ENCODE measurements around the gene EDC4. TPM values are rescaled to one million over a fixed set of nuclear protein-coding genes. Genes with fewer than 3 reads are reported as not detected.
A peak's percentile ranks its signal among the peaks of the same experiment; 100 is the strongest.

EDC4 gene
- total and polyA plus RNA-seq, 2 of the 8 experiments (the other 6 are each of a cell fraction or from before 2014, with no cell fraction given): 58.5 to 72.7 TPM

GRCh38 chr16:67874372-67874771 lies 1.5 kb downstream of the EDC4 start:
- H3K9ac ChIP-seq (replicated peaks in 1 of 4; ENCODE audit: extremely low read depth in 1 of 4, low read depth in 3 of 4, low read length in 3 of 4): 0 out of 7 replicates have a peak overlapping the region, but pooled peaks of 1 of the 4 experiments have one; percentile 26
- H3K4me3 ChIP-seq (ENCODE audit: extremely low read depth in 1 of 4, insufficient read depth in 2 of 4, low read depth in 3 of 4, low read length in 4 of 4): peak overlapping the region in 1 of 4 experiments; percentile 91; a peak in 1 of 8 replicates
- peaks cover 0 to 7% (median 3%) of the 10 kb centered on the region in 4 experiments; a peak in 3 of 7 replicates for H3K4me1 ChIP-seq (replicated peaks in 1 of 4; ENCODE audit: control insufficient read depth in 3 of 4, insufficient read depth in 4 of 4, low read length in 3 of 4)
- no peak overlapping the region for H3K23ac ChIP-seq (ENCODE audit: insufficient read length)
- peaks cover 16 to 47% (median 32%) of the 10 kb centered on the region in 4 experiments for H3K36me3 ChIP-seq (ENCODE audit: control insufficient read depth in 2 of 4, insufficient read depth in 4 of 4, low read length in 3 of 4)
- H4K20me1 ChIP-seq (replicated peaks in 1 of 2; ENCODE audit: control insufficient read depth in 1 of 2, insufficient read depth in 2 of 2, low read length in 2 of 2): peaks cover 3 to 14% of the 10 kb centered on the region in 2 experiments
- H3K9me3 ChIP-seq (ENCODE audit: insufficient read depth in 2 of 2, low read depth in 1 of 2, low read length in 1 of 2): no peaks in the 10 kb centered on the region
- WGBS, 2 experiments (ENCODE audit: extremely low coverage in 1 of 2, insufficient coverage in 1 of 2, insufficient read length in 1 of 2, insufficient replicate concordance in 2 of 2, low coverage in 1 of 2, low lambda C conversion rate in 2 of 2, missing lambda C conversion rate in 1 of 2): 96% methylated on average over 3 of the region's 3 CpGs; no CpG with 5 or more reads in 1 of the 2 experiments
- ChIA-PET POLR2A (ENCODE audit: partially characterized antibody) (interaction anchor here (1.1 to 2.7 kb wide), 6 partner anchors 9 to 61 kb away, joined by 3 to 19 read pairs (median 8); partner anchors contain the start of genes CENPT, NUTF2 and PSKH1), CTCF (ENCODE audit: partially characterized antibody) (interaction anchor here (0.7 to 21.8 kb wide), 10 partner anchors 9 to 207 kb away, joined by 3 to 623 read pairs (median 4); partner anchors contain the start of genes CTRL, LCAT, NRN1L and PSMB10)
- H3K23me2 ChIP-seq (ENCODE audit: low read depth, low read length): peaks cover 2% of the 10 kb centered on the region; the same call in 1 of the 2 replicates
- no peak overlapping the region for H2BK15ac ChIP-seq (ENCODE audit: low read length)
- H4K91ac ChIP-seq (replicated peaks; ENCODE audit: insufficient read length, low read length): no peak overlapping the region
- no peak overlapping the region for H2BK20ac ChIP-seq (ENCODE audit: low read length)
- no peak overlapping the region for H3K4ac ChIP-seq (replicated peaks; ENCODE audit: insufficient read length, low read depth, low read length)
- H2BK120ac ChIP-seq (replicated peaks; ENCODE audit: low read depth, low read length): no peak overlapping the region
- H3K4me2 ChIP-seq (ENCODE audit: insufficient read depth in 1 of 2, low read depth in 2 of 2, low read length in 2 of 2): peak overlapping the region; percentile 89 to 95; a peak in 3 of 4 replicates
- H4K5ac ChIP-seq (ENCODE audit: insufficient read length, low read depth, low read length): no peak overlapping the region
- H2AK5ac ChIP-seq (ENCODE audit: low read depth, low read length): no peak overlapping the region
- no peak overlapping the region for H3K56ac ChIP-seq (replicated peaks; ENCODE audit: insufficient read length, low read depth, low read length)
- FAIRE-seq (no peak), DNase-seq (ENCODE audit: low read depth in 1 of 2, low spot score in 2 of 2) (no peak)
- no peak overlapping the region for H3K14ac ChIP-seq (ENCODE audit: insufficient read length)
- no peak overlapping the region for H2AFZ ChIP-seq (ENCODE audit: low read length)
- H2BK12ac ChIP-seq (ENCODE audit: low read depth, low read length): no peak overlapping the region
- no peak overlapping the region for H3K18ac ChIP-seq (ENCODE audit: extremely low read depth, low read length)
- H3K27me3 ChIP-seq (replicated peaks in 1 of 4; ENCODE audit: control insufficient read depth in 3 of 4, extremely low read depth in 1 of 4, insufficient read depth in 3 of 4, low read length in 3 of 4): no peaks in the 10 kb centered on the region
- H2BK5ac ChIP-seq (ENCODE audit: low read depth, low read length): no peak overlapping the region
- no peak overlapping the region for H4K8ac ChIP-seq (ENCODE audit: extremely low read depth, insufficient read depth, low read length)
- no peak overlapping the region for H3K27ac ChIP-seq (ENCODE audit: low read depth, low read length)
- H3K79me1 ChIP-seq (ENCODE audit: low read depth, low read length): peaks cover 13% of the 10 kb centered on the region
- peaks cover 3 to 30% of the 10 kb centered on the region in 2 experiments; a peak in 3 of 4 replicates for H3K79me2 ChIP-seq (ENCODE audit: control insufficient read depth in 1 of 2, insufficient read depth in 2 of 2, low read length in 2 of 2)
- TF ChIP-seq, protein P1, sequence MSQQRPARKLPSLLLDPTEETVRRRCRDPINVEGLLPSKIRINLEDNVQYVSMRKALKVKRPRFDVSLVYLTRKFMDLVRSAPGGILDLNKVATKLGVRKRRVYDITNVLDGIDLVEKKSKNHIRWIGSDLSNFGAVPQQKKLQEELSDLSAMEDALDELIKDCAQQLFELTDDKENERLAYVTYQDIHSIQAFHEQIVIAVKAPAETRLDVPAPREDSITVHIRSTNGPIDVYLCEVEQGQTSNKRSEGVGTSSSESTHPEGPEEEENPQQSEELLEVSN (IDR thresholded peaks at IDR 0.05): no peak
- no peak for TF ChIP-seq ATF2 (IDR thresholded peaks at IDR 0.05; ENCODE audit: low read length)
- TF ChIP-seq TEAD4 (IDR thresholded peaks at IDR 0.05; ENCODE audit: low read depth, low read length): no peak
- TF ChIP-seq RXRA (IDR thresholded peaks at IDR 0.05; ENCODE audit: insufficient read depth, low read depth, low read length): no peak
- no peak for TF ChIP-seq SP4 (IDR thresholded peaks at IDR 0.05; ENCODE audit: low read length)
- no peak for TF ChIP-seq TCF12 (IDR thresholded peaks at IDR 0.05; ENCODE audit: low read depth, low read length)
- TF ChIP-seq, protein P2, sequence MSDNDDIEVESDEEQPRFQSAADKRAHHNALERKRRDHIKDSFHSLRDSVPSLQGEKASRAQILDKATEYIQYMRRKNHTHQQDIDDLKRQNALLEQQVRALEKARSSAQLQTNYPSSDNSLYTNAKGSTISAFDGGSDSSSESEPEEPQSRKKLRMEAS (IDR thresholded peaks at IDR 0.05): no peak
- TF ChIP-seq CBX5 (IDR thresholded peaks at IDR 0.05; ENCODE audit: low read depth, low read length): no peak
- TF ChIP-seq EGR1 (IDR thresholded peaks at IDR 0.05; ENCODE audit: borderline replicate concordance, low read depth, low read length): no peak
- TF ChIP-seq KDM4A (IDR thresholded peaks at IDR 0.05; ENCODE audit: low read depth, low read length, severe bottlenecking): no peak
- no peak for TF ChIP-seq PHF8 (conservative IDR thresholded peaks at IDR 0.05; ENCODE audit: low read depth, low read length)

All from H1 (cell line).